Stimulated activated naive CD8-positive, alpha-beta T cell treated with anti-CD3 and anti-CD28 coated beads, Interleukin-15, Interleukin-2, amounts not matched to agents 100 U/mL and 50 U/mL, for 24 hours (primary cell): ENCODE data around the gene SOD1.
"Not testable (repeated sequence)": the region's sequence is repeated elsewhere in the genome, so short reads cannot be mapped to it uniquely, and the experiment has no call there.

Experiments used
- ATAC-seq: fragments of 150-1000 bp; cut with Tn5 transposase; one replicate; pipeline ENCODE4 v1.10.0; 2021
- DNase-seq: peaks from one replicate; pipeline ENCODE4 v3.0.0; 2021

Gene SOD1

DNA sequence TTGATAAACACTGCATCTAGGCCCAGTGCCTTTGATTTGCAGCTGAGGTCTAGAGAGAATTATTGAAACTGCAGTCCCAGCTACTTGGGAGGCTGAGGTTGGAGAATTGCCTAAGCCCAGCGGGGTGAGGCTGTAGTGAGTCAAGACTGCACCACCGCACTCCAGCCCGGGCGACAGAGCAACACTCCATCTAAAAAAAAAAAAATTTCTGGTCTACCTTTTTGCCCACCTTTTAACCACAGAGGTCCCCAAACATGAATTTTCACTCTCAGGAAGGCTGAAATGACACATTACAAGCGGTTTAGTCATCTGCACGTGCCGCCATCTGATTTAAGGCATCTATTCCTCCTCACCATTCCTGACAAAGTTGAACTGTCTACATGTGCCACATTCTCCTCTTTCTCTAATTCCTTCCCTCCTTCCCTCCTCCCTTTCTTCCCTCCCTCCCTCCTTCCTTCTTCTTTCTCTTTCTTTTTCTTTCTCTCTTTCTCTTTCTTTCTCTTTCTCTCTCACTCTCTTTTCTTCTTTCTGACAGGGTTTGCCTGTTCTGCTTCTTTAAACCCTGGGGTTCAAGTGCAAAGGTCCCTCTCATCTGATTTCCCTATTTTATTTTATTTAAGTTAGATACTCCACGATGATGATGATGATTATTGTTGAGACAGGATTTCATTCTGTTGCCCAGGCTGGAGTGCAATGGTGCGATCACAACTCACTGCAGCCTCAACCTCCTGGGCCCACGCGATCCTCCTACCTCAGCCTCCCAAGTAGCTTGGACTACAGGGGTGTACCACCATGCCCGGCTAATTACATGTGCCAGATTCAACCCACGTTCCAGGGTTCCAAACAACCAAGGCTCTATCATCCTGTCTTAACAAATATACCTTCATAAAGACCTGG lies 3.0 kb upstream of the SOD1 start:
- DNase-seq (peak; percentile 53), ATAC-seq (peak; percentile 48)

- no peak for DNase-seq
- ATAC-seq = no peak
Measured at GRCh38 chr21:31658053-31658452, 1.4 kb upstream of the SOD1 start.

GRCh38 chr21:31659286-31659535 lies 282 bp upstream of the SOD1 start:
- no peak for DNase-seq
- peak; percentile 38 for ATAC-seq

DNA sequence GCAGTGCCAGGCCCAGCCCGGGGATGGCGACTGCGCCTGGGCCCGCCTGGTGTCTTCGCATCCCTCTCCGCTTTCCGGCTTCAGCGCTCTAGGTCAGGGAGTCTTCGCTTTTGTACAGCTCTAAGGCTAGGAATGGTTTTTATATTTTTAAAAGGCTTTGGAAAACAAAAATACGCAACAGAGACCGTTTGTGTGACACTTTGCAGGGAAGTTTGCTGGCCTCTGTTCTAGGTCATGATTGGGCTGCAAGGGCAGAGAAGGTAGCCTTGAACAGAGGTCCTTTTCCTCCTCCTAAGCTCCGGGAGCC lies 719 bp downstream of the SOD1 start:
- ATAC-seq = peak; percentile 15
- DNase-seq = no peak

- DNase-seq (no peak), ATAC-seq (no peak)
Measured at GRCh38 chr21:31660591-31660990, 1.1 kb downstream of the SOD1 start.

DNA sequence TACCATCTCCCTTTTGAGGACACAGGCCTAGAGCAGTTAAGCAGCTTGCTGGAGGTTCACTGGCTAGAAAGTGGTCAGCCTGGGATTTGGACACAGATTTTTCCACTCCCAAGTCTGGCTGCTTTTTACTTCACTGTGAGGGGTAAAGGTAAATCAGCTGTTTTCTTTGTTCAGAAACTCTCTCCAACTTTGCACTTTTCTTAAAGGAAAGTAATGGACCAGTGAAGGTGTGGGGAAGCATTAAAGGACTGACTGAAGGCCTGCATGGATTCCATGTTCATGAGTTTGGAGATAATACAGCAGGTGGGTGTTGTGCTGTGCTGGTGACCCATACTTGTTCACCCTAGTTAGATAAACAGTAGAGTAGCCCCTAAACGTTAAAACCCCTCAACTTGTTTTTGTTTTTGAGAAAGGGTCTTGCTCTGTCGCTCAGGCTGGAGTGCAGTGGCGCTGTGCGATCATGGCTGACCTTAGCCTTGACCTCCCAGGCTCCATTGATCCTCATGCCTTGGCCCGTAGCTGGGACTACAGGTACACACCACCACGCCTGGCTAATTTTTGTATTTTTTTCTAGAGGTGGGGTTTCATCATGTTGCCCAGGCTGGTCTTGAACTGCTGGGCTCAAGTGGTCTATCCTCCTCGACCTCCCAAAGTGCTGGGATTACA lies 4.2 kb downstream of the SOD1 start:
- ATAC-seq (no peak), DNase-seq (no peak)

DNA sequence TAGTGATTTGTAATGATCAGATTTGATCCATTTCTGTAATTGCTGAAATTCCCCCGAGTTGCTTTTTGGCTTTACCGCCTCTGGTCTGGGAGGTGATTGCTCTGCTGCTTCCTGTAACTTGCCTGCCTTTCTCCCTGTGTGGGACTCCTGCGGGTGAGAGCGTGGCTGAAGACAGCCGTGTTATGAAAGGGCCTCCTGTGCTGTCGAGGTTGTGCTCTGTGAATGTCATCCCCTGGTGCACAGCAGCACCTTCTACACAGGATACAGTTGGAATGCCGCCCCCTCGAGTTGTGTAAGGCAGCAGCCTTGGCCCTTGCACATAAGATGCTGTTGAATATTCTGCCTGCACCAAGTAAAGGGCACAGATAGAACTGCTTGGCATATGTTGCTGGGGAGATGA lies 5.9 kb downstream of the SOD1 start:
- ATAC-seq (peak; percentile 73), DNase-seq (peak; percentile 41)

- not testable (repeated sequence) for ATAC-seq, DNase-seq
Measured at GRCh38 chr21:31665869-31666268, 6.4 kb downstream of the SOD1 start.

DNA sequence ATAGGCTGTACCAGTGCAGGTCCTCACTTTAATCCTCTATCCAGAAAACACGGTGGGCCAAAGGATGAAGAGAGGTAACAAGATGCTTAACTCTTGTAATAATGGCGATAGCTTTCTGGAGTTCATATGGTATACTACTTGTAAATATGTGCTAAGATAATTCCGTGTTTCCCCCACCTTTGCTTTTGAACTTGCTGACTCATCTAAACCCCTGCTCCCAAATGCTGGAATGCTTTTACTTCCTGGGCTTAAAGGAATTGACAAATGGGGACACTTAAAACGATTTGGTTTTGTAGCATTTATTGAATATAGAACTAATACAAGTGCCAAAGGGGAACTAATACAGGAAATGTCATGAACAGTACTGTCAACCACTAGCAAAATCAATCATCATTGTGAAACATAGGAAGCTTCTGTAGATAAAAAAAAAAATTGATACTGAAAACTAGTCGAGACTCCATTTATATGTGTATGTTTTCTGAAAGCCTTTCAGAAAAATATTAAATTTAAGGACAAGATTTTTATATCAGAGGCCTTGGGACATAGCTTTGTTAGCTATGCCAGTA lies 7.0 kb downstream of the SOD1 start:
- no peak for DNase-seq
- no peak for ATAC-seq

- DNase-seq (no peak), ATAC-seq (no peak)
Measured at GRCh38 chr21:31667132-31667531, 7.6 kb downstream of the SOD1 start.

GRCh38 chr21:31667639-31668038 lies 8.1 kb downstream of the SOD1 start:
- ATAC-seq (no peak), DNase-seq (no peak)

DNA sequence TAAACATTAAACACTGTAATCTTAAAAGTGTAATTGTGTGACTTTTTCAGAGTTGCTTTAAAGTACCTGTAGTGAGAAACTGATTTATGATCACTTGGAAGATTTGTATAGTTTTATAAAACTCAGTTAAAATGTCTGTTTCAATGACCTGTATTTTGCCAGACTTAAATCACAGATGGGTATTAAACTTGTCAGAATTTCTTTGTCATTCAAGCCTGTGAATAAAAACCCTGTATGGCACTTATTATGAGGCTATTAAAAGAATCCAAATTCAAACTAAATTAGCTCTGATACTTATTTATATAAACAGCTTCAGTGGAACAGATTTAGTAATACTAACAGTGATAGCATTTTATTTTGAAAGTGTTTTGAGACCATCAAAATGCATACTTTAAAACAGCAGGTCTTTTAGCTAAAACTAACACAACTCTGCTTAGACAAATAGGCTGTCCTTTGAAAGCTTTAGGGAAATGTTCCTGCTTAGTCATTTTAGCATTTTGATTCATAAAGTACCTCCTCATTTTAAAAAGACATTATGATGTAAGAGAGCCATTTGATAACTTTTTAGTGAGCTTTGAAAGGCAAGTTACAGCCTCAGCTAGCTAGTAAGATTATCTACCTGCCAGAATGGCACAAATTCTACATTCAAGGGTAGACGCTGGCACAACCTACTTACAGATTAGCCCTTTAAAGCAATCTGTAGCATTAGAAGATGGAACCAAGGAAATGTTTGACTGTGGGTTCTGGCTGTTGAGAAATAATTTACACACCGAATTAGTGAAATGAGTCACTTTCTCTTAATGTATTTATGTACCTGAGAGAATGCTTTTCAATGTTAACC lies 9.4 kb downstream of the SOD1 start:
- ATAC-seq (peak; percentile 37), DNase-seq (no peak)

- DNase-seq (no peak), ATAC-seq (no peak)
Measured at GRCh38 chr21:31670070-31670469, 10.6 kb downstream of the SOD1 start.

- DNase-seq (no peak), ATAC-seq (no peak)
Measured at GRCh38 chr21:31671146-31671716, 11.7 kb downstream of the SOD1 start.

GRCh38 chr21:31671931-31672330 lies 12.4 kb downstream of the SOD1 start:
- ATAC-seq (no peak), DNase-seq (no peak)

GRCh38 chr21:31673321-31673912 lies 13.9 kb downstream of the SOD1 start:
- DNase-seq (no peak), ATAC-seq (no peak)

- ATAC-seq (no peak), DNase-seq (no peak)
Measured at GRCh38 chr21:31675318-31675717, 15.8 kb downstream of the SOD1 start.

GRCh38 chr21:31675960-31676359 lies 16.5 kb downstream of the SOD1 start:
- no peak for ATAC-seq

GRCh38 chr21:31677047-31677446 lies 17.6 kb downstream of the SOD1 start:
- ATAC-seq = no peak
- DNase-seq = no peak

More at GRCh38 chr21:31675960-31676359, 16.5 kb downstream of the SOD1 start:
- no peak for DNase-seq

- DNase-seq (no peak), ATAC-seq (no peak)
Measured at GRCh38 chr21:31678478-31678877, 19.0 kb downstream of the SOD1 start.

DNA sequence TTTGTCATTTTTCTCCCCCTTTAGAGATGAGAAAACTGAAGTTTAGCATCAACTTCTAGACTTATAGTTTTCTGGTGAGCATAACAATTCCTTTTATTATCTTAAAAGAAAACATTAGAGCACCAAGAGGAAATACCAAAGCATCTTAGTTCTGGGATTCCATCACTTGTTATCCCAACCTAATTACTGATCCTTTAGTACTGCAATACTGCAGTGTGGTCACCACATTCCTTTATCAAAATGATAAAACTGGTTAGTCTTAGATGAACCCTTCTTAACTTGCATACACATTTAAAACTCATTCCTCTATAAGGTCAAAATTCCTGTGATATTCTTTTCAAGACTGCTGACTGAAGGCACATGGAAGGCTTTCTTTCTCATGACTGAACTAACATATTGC lies 23.1 kb downstream of the SOD1 start:
- DNase-seq = no peak
- ATAC-seq = no peak

GRCh38 chr21:31683029-31683428 lies 23.5 kb downstream of the SOD1 start:
- DNase-seq (no peak), ATAC-seq (no peak)
